ENCODE results near the gene ZNF99.

The ZNF99 gene

DNA sequence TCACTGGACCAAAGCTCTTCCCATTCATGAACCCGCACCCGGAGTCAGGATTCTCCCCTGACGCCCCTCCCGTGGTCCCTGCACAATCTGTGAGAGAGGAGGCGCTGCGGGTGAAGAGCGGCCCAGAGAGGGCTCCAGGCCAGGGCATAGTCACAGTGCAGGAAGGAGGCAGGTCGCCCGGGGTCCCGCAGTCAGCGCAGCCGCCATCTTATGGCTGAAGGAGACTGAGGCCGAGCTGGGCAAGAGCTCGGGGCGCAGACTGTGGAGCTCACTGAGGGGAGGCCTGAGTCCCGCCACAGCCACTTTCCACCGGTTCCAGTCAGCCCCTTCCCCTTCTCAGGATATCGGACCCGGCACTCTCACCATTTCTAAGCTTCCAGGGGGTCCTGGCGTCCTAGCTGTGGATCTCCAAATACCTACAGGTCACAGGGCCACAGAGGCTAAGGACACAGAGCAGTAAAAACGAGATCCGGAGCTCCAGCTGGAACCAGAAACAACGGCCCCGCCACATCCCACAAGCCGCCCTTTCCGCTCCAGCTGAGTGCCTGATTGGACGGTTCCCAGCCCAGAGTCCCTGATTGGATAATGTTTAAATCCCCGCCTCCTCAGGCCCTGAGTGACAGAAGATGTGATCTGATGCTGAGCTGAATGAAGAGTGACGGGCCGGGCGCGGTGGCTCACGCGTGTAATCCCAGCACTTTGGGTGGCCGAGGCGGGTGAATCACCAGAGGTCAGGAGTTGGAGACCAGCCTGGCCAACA is at the start of gene ZNF99:
TSS of gene ZNF99 (minus strand) at position 501 of the 760 bp plus-strand sequence. CDS start at position 366, 135 bp downstream.
- no peak for DNase-seq (ENCODE audit: low spot score)

DNA sequence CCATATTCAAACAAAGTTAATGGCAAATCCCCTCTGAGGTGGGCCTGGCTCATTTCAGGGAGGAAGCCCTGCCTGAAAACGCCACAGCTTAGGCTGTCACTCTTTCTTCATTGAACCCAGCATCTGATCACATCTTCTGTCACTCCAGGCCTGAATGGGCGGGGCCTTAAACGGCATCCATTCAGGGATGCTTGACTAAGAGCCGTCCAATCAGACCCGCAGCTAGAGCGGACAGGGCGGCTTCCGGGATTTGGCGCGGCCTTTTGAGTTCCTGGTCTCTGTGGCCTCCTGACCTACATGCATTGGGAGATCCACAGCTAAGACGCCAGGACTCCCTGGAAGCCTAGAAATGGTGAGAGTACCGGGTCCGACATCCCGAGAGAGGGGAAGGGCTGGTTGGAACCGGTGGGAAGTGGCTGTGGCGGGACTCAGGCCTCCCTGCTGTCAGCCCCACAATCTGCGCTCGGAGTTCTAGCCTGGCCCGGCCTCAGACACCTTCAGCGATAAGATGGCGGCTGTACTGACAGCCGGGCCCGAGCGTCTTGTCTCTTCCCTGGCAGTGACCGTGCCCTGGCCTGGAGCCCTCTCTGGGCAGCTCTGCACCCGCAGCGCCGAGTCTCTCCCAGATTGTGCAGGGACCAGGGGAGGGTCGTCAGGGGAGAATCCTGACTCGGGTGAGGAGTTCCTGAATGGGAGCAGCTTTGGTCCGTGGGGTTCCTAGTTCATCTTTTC is 48.2 kb upstream of the ZNF99 start, which contains the start of gene ZNF723:
TSS of gene ZNF723 (plus strand) at position 261 of the 732 bp plus-strand sequence. CDS start at position 350, 89 bp downstream.
- TF ChIP-seq, protein P1, sequence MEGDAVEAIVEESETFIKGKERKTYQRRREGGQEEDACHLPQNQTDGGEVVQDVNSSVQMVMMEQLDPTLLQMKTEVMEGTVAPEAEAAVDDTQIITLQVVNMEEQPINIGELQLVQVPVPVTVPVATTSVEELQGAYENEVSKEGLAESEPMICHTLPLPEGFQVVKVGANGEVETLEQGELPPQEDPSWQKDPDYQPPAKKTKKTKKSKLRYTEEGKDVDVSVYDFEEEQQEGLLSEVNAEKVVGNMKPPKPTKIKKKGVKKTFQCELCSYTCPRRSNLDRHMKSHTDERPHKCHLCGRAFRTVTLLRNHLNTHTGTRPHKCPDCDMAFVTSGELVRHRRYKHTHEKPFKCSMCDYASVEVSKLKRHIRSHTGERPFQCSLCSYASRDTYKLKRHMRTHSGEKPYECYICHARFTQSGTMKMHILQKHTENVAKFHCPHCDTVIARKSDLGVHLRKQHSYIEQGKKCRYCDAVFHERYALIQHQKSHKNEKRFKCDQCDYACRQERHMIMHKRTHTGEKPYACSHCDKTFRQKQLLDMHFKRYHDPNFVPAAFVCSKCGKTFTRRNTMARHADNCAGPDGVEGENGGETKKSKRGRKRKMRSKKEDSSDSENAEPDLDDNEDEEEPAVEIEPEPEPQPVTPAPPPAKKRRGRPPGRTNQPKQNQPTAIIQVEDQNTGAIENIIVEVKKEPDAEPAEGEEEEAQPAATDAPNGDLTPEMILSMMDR (IDR thresholded peaks at IDR 0.05; ENCODE audit: extremely low read depth, missing control alignments), result no peak
- DNase-seq (ENCODE audit: low spot score), result no peak

More for the DNA sequence above, at the start of gene ZNF99:
- TF ChIP-seq, protein P1 (IDR thresholded peaks at IDR 0.05; ENCODE audit: extremely low read depth, missing control alignments), result no peak

DNA sequence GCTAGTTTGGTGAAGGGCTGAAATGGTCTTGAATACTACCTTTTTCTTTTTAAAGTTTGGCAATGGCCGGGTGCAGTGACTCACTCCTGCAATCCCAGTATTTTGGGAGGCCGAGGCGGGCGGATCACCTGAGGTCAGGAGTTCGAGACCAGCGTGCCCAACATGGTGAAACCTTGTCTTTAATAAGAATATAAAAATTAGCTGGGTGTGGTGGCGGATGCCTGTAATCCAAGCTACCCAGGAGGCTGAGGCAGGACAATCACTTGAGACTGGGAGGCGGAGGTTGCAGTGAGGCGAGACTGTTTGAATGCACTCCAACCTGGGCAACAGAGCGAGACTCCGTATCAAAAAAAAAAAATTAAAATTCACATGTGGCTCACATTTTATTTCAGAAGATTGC is 47.3 kb upstream of the ZNF99 start:
- TF ChIP-seq, protein P1 (IDR thresholded peaks at IDR 0.05; ENCODE audit: extremely low read depth, missing control alignments), result no peak
- no peak for DNase-seq (ENCODE audit: low spot score)

DNA sequence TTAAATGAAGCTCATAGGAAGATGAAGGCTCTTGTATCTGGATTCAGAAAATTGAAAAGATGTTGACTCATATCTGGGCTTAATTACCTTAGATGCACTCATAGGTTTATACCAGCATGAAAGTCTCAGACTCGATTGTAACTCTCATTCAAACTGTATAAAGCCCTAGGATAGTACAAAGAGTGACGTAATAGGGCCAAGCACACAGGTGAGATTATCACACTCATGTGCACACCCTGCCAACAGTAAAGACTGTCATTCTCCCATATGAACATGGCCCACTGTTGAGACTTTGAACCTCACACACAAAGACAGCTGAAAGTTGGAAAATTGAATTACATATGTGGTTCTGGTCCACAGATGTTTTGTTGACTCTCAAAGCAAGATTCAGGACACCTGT is 30.2 kb upstream of the ZNF99 start:
- DNase-seq (ENCODE audit: low spot score), result no peak
- TF ChIP-seq, protein P1 (IDR thresholded peaks at IDR 0.05; ENCODE audit: extremely low read depth, missing control alignments), result no peak

DNA sequence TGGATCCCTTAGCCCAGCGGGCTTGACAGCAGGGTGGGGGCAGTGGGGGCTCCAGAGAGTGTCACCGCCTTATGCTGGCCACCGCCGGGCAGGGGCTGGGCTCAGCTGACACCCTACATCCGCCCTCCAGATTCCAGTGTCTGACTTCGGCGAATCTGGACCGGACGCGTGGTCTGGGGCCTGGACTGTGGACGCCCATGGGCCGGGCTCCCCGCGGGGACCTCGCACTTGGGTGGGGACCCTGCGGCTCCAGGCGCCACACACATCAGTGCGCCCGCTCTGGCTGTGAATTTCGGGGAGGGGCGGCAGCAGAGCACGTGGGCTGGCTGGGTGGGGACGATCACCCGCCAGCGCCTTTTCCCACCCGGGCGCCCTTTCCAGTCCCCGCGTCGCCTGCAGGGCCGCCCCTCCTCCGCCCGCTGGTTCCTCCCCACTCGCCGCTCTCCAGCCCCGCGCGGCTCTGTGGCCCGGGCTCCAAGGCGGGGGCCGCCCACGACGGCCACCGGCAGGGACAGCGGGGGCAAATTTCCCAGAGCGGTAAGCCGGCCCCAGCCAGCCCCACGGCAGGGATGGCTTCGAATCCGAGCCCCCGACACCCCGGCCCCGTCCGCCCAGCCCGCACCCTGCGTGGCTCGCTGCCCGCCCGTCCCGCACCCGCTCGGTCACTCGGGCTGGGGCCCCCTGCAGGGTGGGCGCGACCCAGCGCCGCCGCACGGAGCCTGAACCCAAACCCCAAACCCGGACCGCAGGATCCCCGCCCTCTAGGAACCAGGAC is 23.3 kb upstream of the ZNF99 start:
- no peak for DNase-seq (ENCODE audit: low spot score)

GRCh38 chr19:22806418-22806817 is 22.5 kb upstream of the ZNF99 start:
- no peak for DNase-seq (ENCODE audit: low spot score)
- TF ChIP-seq, protein P1 (IDR thresholded peaks at IDR 0.05; ENCODE audit: extremely low read depth, missing control alignments), result no peak

More for the DNA sequence above, 23.3 kb upstream of the ZNF99 start:
- TF ChIP-seq, protein P1 (IDR thresholded peaks at IDR 0.05; ENCODE audit: extremely low read depth, missing control alignments), result no peak

All from GM20000 (cell line).